A172 (cell line): Measurements from ENCODE around the gene ADGRV1. TPM values are rescaled to one million over a fixed set of nuclear protein-coding genes. Genes with fewer than 3 reads are reported as not detected.
"Not testable (repeated sequence)": the region's sequence is repeated elsewhere in the genome, so short reads cannot be mapped to it uniquely, and the experiment has no call there.

Source experiments
- DNase-seq: peaks from one replicate; pipeline ENCODE4 v3.0.0-alpha.2; 2015; ENCODE audit warnings: low spot score
- total RNA-seq: library from RNA; depleted of rRNA; stranded (reverse); fragments of >200 nt; shearing (Covaris generic); gene quantifications from 2 replicates; pipeline ENCODE4 v1.2.3, GENCODE V29; 2014

Gene ADGRV1
- total RNA-seq, 1 experiment from 2014 or later = not detected

DNA sequence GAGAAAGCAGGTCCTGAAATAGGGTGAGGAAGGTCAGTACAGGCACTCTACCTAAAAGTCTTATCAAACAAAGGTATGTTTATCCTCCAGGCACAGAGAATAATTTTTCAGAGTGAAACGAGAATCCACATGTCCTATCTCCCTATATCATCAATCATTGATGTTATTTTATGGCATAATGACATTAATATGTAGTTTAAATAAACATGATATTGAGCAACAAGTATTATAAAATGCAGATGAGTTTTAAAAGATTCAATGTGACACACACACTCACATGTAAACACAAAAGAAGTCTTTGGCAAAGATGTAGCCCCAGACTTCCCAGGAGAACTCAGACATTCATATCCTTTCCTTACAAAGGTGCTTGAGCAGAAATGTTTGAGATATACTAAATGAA lies 389.1 kb downstream of the ADGRV1 start:
- DNase-seq = no peak

- no peak for DNase-seq
Observed at GRCh38 chr5:90948969-90949368, 390.4 kb downstream of the ADGRV1 start.

- DNase-seq = no peak
Observed at GRCh38 chr5:90949469-90950358, 391.1 kb downstream of the ADGRV1 start.

- no peak for DNase-seq
Observed at GRCh38 chr5:90955001-90955635, 396.5 kb downstream of the ADGRV1 start.

DNA sequence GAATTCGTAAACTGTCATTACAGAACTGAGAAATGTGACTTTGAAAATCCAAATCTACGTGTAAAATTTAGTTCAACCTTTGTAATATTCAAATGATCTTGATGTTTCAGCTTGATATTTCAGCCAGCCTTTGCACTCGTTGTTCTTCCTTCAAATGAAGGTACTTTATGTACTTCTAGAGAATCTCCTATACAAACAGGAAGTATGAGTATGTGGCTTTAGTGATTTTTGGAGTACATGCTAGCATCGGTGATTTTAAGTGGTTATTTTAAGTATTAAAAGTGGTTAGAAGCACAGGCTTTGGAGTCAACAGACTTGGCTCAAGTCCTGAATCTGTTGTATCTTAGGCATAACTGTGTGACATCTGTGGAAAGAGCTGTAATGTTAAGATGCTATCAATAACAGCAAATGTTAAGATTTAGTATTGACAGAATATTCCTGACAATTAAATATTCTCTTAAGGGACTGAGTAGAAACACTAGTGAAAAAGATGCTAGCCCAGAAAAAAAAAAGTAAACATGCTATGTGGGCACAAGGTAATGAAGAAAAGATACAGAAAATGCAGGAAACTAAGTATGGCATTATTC lies 398.0 kb downstream of the ADGRV1 start:
- no peak for DNase-seq

GRCh38 chr5:90957906-90958305 lies 399.3 kb downstream of the ADGRV1 start:
- DNase-seq = no peak

DNA sequence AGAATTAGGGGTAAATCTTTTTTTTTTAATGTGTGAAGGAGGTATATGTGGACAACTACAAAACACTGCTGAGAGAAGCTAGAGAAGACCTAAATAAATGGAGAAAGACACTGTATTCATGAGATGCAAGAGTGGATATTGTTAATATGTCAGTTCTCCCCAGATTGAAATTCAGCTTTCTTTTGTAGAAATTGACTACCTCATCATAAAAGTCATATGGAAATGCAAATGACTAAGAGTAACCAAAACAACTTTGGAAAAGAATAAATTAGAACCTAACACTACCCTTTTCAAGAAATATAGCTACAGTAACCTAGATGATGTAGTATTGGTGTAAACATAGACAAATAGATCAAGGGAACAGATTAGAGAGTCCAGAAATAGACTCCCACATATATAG lies 400.7 kb downstream of the ADGRV1 start:
- DNase-seq = no peak

- no peak for DNase-seq
Observed at GRCh38 chr5:90962481-90962880, 403.9 kb downstream of the ADGRV1 start.

DNA sequence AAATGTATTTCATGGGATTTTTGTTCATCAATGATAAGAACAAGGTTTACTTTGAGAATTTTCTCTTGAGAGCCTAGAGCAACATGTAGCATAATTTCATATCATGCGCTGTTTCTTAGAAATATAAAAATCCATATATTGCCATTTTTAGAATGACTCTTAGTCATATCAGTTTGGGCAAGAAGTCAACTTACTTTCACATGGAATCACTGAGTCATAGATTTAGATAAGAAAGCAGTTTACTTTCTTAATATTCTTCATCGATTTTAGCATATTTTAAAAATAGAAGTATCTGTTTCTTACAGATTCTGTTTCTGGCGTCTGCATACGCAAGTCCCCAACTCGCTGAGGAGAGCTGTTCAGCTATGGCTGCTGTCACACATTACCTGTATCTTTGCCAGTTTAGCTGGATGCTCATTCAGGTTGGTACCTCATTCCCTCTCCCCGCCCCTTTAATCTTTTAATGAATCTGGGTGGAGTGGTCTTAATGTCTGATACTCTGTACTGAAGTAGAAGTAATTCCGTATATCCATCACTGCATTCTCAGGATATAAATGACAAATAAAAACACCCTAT lies 406.6 kb downstream of the ADGRV1 start:
- no peak for DNase-seq

GRCh38 chr5:90967443-90967842 lies 408.8 kb downstream of the ADGRV1 start:
- no peak for DNase-seq

DNA sequence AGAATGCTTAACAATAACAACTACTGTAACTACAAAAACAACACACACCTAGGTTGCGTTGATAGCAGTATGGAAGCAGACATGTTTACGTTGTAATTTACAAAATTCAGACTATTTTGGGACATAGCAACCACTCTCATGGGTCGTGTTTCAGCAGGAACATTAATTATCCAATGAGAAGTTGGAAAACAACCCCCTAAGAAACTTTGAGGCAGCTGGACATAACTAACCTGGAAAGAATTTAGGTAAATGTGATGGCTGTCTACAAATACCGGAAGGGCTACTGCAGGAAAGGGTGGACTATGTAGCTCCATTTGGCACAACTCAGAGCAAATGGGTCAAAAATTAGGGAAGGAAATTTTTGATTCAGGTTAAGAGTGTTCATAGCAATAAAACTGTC lies 409.3 kb downstream of the ADGRV1 start:
- no peak for DNase-seq

- DNase-seq = peak; percentile 14
Observed at GRCh38 chr5:90968319-90968718, 409.7 kb downstream of the ADGRV1 start.

DNA sequence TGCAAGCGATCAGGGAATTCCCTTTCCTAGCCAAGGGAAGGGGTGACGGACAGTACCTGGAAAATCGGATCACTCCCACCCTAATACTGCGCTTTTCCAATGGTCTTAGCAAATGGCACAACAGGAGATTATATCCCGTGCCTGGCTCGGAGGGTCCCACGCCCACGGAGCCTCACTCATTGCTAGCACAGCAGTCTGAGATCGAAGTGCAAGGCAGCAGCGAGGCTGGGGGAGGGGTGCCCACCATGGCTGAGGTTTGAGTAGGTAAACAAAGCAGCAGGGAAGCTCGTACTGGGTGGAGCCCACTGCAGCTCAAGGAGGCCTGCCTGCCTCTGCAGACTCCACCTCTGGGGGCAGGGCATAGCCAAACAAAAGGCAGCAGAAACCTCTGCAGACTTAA lies 411.3 kb downstream of the ADGRV1 start:
- DNase-seq = not testable (repeated sequence)

- no peak for DNase-seq
Observed at GRCh38 chr5:90981177-90981576, 422.6 kb downstream of the ADGRV1 start.

DNA sequence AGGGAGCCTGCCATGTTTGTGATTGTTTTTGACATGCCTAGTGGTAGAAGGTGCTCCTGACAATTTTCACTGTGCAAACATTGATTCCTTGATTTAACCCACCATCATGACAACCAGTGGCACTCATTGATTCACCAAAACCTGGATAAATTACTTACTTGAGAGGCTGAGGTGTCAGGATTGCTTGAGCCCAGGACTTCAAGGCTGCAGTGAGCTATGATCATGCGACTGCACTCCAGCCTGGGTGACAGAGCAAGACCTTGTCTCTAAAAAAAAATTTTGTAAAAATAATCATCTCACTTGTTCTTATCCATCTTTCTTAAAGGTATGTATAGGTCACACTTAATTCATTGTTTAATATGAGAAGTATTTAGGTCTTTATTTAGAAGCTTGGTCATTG lies 423.2 kb downstream of the ADGRV1 start:
- no peak for DNase-seq

DNA sequence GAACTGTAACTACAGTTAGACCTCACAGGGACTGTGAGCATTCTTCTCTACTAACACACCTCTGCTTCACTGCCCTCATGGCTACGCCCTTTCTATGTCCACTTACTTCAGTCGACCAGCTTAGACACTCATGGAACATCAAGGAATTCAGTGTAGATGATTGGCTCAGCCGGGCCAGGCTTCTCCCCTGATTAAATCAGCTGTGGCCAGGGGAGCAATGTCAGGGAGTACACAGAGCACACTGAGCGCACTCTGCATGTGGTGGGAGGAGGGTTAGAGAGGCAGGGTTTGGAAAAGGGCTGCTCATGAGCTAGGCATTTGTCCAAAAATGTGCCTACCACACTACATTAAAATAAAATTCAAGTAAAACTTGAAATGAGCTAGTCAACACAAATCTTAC lies 424.0 kb downstream of the ADGRV1 start:
- DNase-seq = no peak

GRCh38 chr5:90983148-90983547 lies 424.6 kb downstream of the ADGRV1 start:
- peak; percentile 92 for DNase-seq

- DNase-seq = peak; percentile 10
Observed at GRCh38 chr5:90983711-90984124, 425.1 kb downstream of the ADGRV1 start.

- DNase-seq = no peak
Observed at GRCh38 chr5:90985341-90985740, 426.7 kb downstream of the ADGRV1 start.

DNA sequence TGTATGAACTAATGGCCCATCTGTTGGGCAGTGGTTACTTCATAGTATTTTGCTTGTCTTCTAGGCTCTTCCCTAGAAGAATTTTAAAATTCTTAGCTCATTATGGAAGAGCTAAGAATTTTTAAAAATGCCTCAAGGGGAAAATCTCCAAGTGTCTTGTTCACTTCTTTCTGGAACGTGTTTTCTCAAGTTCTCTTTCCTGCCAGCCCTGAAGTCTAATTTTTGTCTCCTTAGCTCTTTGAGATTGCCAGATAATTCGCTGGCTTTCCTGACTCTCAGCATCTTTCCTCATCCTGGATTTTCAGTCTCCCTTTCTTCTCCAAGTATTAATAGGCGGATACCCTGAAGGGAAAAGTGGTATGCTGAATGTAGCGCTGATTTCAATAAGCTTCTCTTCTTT lies 429.1 kb downstream of the ADGRV1 start:
- no peak for DNase-seq

- DNase-seq = no peak
Observed at GRCh38 chr5:90991201-90991600, 432.6 kb downstream of the ADGRV1 start.

DNA sequence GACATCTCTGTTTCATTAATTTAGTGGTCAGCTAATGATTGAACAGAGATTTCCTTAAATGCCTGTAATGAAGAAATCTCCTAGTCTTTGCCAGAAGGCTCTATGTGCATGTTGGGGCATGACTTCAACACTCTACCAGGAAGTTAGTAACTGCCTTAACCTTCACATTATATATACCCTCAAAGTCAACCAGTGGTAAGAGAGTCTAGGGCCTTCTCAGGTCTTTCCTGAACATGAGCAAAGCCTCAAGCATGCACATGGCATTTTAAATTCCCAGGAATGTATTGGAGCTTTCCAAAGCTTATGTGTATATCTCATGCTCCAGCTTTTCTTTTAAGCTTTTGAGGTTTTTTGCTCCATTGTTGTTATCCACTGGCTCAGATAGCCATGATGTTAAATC lies 436.2 kb downstream of the ADGRV1 start:
- DNase-seq = no peak

GRCh38 chr5:90996089-90996488 lies 437.5 kb downstream of the ADGRV1 start:
- no peak for DNase-seq
